ENCODE measurements around the gene BCL2L2.

GRCh38 chr14:23352506-23353432 is 46.1 kb downstream of the BCL2L2 start, which contains the start of gene SLC22A17:
- TF ChIP-seq CTCF (IDR thresholded peaks at IDR 0.05) (peak in 2 of 3 experiments; percentile 11 to 40), POLR2AphosphoS5 (IDR thresholded peaks at IDR 0.05) (peak; percentile 94), POLR2A (IDR thresholded peaks at IDR 0.05; ENCODE audit: low read depth) (no peak)
